Measurements from ENCODE around the gene MLH3. TPM values are rescaled to one million over a fixed set of nuclear protein-coding genes. Genes with fewer than 3 reads are reported as not detected.

MLH3 gene
- total RNA-seq, 1 donor from 2014 or later: 21.7 TPM

DNA sequence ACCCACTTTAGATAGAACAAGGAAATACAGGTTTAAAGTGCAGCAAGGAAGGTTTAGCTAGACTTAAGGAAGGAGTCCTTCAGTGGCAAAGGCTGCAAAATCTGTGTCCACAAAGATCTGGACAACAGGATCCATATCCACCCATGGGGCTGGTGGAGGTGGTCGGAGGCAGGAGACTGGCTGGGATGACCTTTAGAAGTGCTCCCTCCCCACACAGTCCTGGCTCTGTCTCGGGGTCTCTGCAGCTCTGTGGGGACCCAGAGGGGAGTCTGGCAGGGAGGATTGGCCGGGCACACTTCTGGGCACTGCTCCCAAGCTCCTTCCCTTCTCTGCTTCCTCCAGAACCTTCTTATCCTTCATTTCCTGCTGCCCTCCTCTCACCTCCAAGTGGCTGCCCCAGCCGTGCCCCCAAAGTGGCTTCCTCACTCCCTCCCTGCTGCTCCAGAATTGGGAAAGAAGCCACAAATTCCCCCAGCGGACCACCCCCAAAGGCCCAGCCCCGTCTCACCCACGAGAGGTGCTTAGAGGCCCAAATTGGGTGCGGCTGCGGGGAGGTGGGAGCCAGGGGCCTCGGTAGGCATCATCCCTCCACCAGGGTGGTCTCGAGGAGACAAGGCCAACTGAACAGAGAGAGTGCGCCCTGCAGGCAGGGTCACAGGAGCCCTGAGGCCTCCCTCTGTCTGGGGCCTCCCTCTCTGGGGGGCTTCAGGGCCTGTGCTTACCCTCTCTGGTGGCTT, 73.9 kb downstream of the MLH3 start:
- Mint-ChIP-seq H3K9me3 (no peaks in the 10 kb centered on the region), H3K4me3 (no peak overlapping the region), H3K36me3 (ENCODE audit: low read depth) (no peaks in the 10 kb centered on the region), H3K27ac (no peak overlapping the region), H3K27me3 (no peaks in the 10 kb centered on the region), H3K4me1 (no peaks in the 10 kb centered on the region)
- no peak for DNase-seq
- ChIA-PET CTCF (interaction anchor here (1.0 kb wide), 1 partner anchor 84 kb away, joined by 3 read pairs; no protein-coding TSS in a partner anchor), POLR2A (no interaction called here)
- no peak for ATAC-seq (ENCODE audit: low read depth)
- intact Hi-C loops (cut with micrococcal nuclease): no loop called here
- TF ChIP-seq, protein P1, sequence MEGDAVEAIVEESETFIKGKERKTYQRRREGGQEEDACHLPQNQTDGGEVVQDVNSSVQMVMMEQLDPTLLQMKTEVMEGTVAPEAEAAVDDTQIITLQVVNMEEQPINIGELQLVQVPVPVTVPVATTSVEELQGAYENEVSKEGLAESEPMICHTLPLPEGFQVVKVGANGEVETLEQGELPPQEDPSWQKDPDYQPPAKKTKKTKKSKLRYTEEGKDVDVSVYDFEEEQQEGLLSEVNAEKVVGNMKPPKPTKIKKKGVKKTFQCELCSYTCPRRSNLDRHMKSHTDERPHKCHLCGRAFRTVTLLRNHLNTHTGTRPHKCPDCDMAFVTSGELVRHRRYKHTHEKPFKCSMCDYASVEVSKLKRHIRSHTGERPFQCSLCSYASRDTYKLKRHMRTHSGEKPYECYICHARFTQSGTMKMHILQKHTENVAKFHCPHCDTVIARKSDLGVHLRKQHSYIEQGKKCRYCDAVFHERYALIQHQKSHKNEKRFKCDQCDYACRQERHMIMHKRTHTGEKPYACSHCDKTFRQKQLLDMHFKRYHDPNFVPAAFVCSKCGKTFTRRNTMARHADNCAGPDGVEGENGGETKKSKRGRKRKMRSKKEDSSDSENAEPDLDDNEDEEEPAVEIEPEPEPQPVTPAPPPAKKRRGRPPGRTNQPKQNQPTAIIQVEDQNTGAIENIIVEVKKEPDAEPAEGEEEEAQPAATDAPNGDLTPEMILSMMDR (IDR thresholded peaks at IDR 0.05): no peak

DNA sequence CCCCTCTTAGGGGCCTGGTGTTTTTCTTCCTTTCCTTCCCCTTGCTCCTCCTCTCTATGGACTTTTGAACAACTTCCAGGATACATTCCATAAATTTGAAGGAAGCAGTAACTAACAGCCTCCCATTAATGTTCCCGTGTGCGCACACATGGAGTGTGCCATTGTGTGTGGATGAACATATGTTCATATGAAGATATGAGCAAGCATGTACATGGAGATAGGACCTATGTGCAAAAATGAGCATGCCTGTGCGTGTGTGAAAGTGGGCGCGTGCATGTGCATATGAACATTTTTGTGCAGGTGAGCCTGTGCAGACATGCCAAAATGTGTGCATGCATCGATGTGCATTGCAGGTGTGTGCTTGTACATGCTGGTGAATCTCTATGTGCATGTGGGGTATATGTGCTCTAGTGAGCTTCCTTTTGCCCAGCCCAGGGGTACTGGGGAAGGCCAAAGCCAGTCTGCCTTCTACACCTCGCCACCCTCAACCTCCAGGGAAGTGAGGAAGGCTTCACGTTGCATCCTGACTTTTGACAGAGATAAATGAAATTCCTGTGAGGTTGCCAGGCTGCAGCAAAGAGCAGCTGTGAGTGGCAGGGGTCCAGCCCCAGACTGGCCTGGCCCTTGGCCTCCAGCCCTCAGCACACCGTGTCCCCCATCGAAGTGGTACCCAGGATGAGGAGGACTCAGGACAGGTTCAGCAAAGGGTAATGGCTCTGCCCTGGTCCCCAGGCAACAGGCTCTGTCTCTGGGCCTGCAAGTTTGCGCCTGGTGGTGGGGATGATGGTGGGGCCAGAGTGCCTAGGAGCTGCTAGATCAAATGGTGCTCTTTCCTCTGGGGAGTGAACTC, 74.8 kb downstream of the MLH3 start:
- Mint-ChIP-seq H3K27ac (no peak overlapping the region), H3K36me3 (ENCODE audit: low read depth) (no peaks in the 10 kb centered on the region), H3K4me3 (no peak overlapping the region), H3K9me3 (no peaks in the 10 kb centered on the region), H3K27me3 (no peaks in the 10 kb centered on the region), H3K4me1 (no peaks in the 10 kb centered on the region)
- no peak for ATAC-seq (ENCODE audit: low read depth)
- TF ChIP-seq, protein P1 (IDR thresholded peaks at IDR 0.05): no peak
- DNase-seq: no peak
- ChIA-PET POLR2A (no interaction called here), CTCF (no interaction called here)
- intact Hi-C loops (cut with micrococcal nuclease): no loop called here

DNA sequence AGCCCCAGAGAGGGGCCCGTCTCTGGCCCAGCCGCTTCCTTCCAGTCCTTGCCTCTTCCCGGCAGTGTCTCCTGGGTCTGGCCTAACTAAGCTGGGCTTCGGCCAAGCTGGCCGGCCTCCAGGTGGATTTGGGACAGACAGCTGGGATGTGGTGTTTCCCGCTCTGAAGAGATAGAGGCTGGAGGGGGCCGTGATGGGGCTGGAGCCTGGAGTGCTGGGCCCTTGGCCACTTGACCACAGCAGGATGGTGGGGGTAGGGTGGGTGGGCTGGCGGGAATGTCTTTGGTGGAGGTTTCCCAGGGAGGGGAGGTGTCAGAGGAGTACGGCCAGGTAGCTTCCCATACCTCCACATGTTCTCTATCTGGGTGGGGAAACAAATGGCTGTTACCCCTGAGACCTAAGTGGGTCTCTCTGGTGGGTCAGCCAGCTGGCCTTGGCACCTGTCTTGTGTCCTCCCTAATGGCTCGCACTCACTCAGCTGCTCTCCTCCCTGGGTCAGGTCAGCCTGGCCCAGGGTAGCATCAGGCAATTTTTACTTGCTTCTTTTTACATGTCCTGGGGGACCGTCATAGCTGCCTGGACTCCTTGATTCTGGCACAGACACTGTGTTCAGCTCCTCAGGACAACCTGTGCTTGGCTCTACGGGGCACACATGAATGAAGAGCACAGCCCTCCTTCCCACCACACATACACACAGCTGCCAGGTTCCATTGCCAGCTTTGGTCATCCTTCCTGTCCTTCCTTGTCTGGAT, 76.0 kb downstream of the MLH3 start:
- no peak overlapping the region for H3K27ac Mint-ChIP-seq
- intact Hi-C loops (cut with micrococcal nuclease): no loop called here

DNA sequence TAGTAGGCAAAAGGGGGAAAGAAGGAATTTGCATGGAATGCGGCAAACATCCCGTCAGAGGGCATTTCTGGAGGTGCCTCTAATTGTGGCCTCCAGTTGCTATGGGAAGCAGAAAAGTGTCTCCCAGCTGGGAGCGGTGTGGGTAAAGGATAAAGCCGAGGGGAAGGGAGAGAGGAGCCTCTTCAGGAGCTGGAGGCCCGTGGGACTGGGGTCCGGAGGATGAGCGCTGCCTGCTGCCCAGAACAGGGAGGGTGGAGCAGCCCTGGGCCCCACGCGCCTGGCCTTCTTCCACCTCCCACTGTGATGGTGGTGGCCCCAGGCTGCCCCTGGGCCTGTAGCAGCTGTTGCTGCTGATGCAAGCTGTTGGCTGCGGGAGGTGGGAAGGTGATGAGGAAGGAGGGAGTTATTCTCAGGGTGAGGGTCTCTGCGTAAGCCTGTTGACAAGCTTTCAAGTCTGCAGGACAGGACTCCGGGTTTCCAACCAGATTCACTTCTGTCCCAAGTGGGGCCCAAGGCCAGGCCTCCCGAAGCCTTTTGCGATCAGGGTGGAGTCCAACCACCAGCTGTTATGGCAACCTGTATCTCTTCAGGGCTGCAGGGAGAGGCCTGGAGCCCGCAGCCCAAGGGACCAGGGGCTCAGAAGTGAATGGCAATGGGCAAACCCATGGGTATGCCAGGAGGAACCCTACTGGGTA, 76.8 kb downstream of the MLH3 start:
- no peak overlapping the region for H3K27ac Mint-ChIP-seq
- POLR2A ChIA-PET: no interaction called here

More for the DNA sequence above, 76.0 kb downstream of the MLH3 start:
- no peaks in the 10 kb centered on the region for H3K36me3 Mint-ChIP-seq (ENCODE audit: low read depth)
- CTCF ChIA-PET: no interaction called here
- no peaks in the 10 kb centered on the region for H3K4me1 Mint-ChIP-seq
- H3K4me3 Mint-ChIP-seq: no peak overlapping the region
- DNase-seq (no peak), ATAC-seq (ENCODE audit: low read depth) (no peak)
- TF ChIP-seq, protein P1 (IDR thresholded peaks at IDR 0.05): no peak
- H3K27me3 Mint-ChIP-seq: no peaks in the 10 kb centered on the region
- POLR2A ChIA-PET: no interaction called here
- H3K9me3 Mint-ChIP-seq: no peaks in the 10 kb centered on the region

More for the DNA sequence above, 76.8 kb downstream of the MLH3 start:
- Mint-ChIP-seq H3K4me1 (no peaks in the 10 kb centered on the region), H3K27me3 (no peaks in the 10 kb centered on the region), H3K4me3 (no peak overlapping the region), H3K36me3 (ENCODE audit: low read depth) (no peaks in the 10 kb centered on the region), H3K9me3 (no peaks in the 10 kb centered on the region)
- ATAC-seq (ENCODE audit: low read depth) (no peak), DNase-seq (no peak)
- TF ChIP-seq, protein P1 (IDR thresholded peaks at IDR 0.05): no peak
- intact Hi-C loops (cut with micrococcal nuclease): no loop called here
- CTCF ChIA-PET: no interaction called here

Data from activated B cell treated with CpG ODN at 0.5 μM for 24 hours (primary cell).